Right lobe of liver (tissue), 4 donors: ENCODE data around the gene SMIM23.

Experiments used
- CTCF ChIP-seq, 4 donors: fragments of 200-600 bp in 3 of 4; fragments of 450-650 bp in 1 of 4; IDR thresholded peaks; one replicate each; pipeline versions ENCODE4 v1.5.1 to v1.8.0; 2016 to 2022; ENCODE audit warnings: antibody characterized with exemption in 4 of 4, mild to moderate bottlenecking in 2 of 4
- POLR2A ChIP-seq: fragments of 450-650 bp; IDR thresholded peaks from one replicate; pipeline ENCODE4 v1.6.1; 2017; ENCODE audit warnings: antibody characterized with exemption, mild to moderate bottlenecking
- donor health status: DM: no; HTN: no; CAD: no.
- donor health status: DM: no; HTN: no; CAD: no.
- donor health status: DM: no; HTN: yes; CAD: no.

- no peak for TF ChIP-seq CTCF (IDR thresholded peaks at IDR 0.05)
- TF ChIP-seq POLR2A: no peak
These were observed 36.9 kb upstream of the SMIM23 start for GRCh38 chr5:171748720-171749119.
